ENCODE data around the gene LAMA2. TPM values are rescaled to one million over a fixed set of nuclear protein-coding genes. Genes with fewer than 3 reads are reported as not detected.

The LAMA2 gene, protein sequence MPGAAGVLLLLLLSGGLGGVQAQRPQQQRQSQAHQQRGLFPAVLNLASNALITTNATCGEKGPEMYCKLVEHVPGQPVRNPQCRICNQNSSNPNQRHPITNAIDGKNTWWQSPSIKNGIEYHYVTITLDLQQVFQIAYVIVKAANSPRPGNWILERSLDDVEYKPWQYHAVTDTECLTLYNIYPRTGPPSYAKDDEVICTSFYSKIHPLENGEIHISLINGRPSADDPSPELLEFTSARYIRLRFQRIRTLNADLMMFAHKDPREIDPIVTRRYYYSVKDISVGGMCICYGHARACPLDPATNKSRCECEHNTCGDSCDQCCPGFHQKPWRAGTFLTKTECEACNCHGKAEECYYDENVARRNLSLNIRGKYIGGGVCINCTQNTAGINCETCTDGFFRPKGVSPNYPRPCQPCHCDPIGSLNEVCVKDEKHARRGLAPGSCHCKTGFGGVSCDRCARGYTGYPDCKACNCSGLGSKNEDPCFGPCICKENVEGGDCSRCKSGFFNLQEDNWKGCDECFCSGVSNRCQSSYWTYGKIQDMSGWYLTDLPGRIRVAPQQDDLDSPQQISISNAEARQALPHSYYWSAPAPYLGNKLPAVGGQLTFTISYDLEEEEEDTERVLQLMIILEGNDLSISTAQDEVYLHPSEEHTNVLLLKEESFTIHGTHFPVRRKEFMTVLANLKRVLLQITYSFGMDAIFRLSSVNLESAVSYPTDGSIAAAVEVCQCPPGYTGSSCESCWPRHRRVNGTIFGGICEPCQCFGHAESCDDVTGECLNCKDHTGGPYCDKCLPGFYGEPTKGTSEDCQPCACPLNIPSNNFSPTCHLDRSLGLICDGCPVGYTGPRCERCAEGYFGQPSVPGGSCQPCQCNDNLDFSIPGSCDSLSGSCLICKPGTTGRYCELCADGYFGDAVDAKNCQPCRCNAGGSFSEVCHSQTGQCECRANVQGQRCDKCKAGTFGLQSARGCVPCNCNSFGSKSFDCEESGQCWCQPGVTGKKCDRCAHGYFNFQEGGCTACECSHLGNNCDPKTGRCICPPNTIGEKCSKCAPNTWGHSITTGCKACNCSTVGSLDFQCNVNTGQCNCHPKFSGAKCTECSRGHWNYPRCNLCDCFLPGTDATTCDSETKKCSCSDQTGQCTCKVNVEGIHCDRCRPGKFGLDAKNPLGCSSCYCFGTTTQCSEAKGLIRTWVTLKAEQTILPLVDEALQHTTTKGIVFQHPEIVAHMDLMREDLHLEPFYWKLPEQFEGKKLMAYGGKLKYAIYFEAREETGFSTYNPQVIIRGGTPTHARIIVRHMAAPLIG (N-terminal part only)
- 8.4 TPM for polyA plus RNA-seq (2013, experiment 1 of 2; ENCODE audit: insufficient read length)
- polyA plus RNA-seq (2013, experiment 2 of 2; ENCODE audit: insufficient read length) = 13.0 TPM

GRCh38 chr6:128882991-128883611 lies at the start of gene LAMA2:
Gene LAMA2, plus strand, starts transcription at chr6:128883138. Its CDS starts 108 bp downstream, at chr6:128883246.
- DNase-seq = peak; percentile 86

DNA sequence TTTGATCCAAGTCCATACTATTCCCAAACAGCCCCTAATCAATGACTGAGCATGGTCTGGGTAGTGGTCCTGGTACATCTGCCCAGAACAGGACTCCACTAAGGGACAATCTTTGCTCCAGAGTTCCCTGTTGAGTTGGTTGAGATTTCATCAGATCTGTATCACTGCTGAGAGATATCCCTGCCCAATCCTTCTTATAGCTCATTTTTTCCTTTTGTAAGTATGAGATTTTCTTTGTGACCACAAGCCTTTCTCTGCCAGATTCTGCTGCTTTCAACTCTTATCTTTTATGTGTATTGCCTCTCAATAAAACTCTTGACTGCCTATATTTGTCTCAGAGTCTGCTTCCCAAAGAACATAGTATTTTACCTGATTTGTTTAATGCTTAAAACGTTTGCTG lies 46.2 kb upstream of the LAMA2 start:
- no peak for DNase-seq

GRCh38 chr6:128841518-128841917 lies 41.4 kb upstream of the LAMA2 start:
- DNase-seq = peak; percentile 7

DNA sequence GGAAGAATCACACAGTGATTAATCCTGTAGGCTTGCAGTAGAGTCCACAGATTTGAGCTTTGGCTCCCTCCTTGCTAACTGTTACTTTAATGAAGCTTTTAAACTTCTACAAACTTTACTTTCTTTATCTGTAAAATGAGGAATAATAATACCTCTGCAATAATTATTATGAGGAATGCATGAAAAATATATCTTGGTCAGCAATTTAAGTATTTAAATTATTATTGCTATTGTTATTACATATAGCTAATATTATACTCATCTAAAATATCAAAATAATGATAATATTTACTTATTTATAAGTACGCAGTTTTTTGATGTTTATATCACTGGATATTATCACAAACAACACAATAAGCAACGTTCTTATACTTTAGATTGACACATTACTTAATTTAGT lies 38.3 kb upstream of the LAMA2 start:
- DNase-seq = no peak

- no peak for DNase-seq
These were observed 35.3 kb upstream of the LAMA2 start for GRCh38 chr6:128847431-128848210.

GRCh38 chr6:128848212-128848935 lies 34.6 kb upstream of the LAMA2 start:
- peak; percentile 1 for DNase-seq

- DNase-seq = no peak
These were observed 27.3 kb upstream of the LAMA2 start for GRCh38 chr6:128855581-128856085.

DNA sequence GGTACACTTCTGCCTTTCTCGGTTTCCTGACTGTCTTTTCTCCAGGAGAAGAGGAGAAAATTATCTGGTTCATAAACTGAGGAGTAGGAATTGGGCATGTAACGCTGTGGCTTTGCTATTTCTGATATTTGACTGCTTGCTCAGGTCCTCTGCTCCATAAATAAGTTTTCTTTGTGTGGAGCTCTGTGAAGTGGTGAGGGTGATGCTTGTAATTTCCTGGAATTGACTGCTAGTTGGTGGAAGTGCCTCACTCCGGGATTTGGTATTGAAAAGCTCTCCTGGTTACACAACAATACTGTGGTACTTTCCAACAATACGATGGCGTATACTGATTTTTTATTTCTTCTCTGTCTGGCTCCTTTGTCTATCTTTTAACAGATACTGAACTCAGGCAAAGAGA lies 25.1 kb upstream of the LAMA2 start:
- no peak for DNase-seq

DNA sequence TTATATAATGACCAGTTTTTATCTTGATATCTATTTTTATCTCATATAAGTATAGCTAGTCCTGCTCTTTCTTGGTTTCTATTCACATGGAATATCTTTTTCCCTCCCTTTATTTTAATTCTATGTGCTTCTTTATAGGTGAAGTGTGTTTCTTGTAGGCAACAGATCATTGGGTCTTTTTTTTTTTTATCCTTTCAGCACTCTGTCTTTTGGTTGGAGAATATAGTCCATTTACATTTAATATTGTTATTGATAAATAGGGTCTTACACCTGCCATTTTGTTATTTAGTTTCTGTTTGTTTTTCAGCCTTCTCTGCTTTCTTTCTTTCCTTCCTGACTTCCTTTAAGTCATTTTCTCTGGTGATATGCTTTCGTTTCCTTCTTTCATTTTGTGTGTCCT lies 22.2 kb upstream of the LAMA2 start:
- DNase-seq = no peak

GRCh38 chr6:128863983-128864382 lies 19.0 kb upstream of the LAMA2 start:
- DNase-seq = no peak

- no peak for DNase-seq
These were observed 12.2 kb upstream of the LAMA2 start for GRCh38 chr6:128870746-128871145.

- DNase-seq = no peak
These were observed 8.1 kb upstream of the LAMA2 start for GRCh38 chr6:128874863-128875262.

GRCh38 chr6:128882560-128882959 lies 378 bp upstream of the LAMA2 start:
- DNase-seq = no peak

DNA sequence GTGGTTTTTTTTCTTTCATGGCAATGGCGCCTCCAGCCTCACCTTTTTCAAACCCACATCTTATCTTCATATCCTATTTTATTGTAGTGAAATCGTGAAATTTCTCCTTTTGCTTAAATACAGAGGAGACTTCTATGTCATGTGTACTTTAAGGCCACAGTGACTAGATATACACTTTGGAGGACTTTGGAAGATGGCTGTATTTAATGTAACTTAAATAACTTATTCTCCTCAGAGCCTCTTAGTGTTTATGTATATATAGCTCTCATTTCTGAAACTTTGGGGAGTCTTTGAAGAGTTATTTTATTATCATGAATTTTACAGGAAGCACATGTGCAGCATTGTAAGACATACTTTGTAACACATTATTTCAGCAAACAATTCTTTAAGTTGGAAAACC lies 968 bp downstream of the LAMA2 start:
- DNase-seq = no peak

GRCh38 chr6:128885381-128885780 lies 2.4 kb downstream of the LAMA2 start:
- no peak for DNase-seq

DNA sequence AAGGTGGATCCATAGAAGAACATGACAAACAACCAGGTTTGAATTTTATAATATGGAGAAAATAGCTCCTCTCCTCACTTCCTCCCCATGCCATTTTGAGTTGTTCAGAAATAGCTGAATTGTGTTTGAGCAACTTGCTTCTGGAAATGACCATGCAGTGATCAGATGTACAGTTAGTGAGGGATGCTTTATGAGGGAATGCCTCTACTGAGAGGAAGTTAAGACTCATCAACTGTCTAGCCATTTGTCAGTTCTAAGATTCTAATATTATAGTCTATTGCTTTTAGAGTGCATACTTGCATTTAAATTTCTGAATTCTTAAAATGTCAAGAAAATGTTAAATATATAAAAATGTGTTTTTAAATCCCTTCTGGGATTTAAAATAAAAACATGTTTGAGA lies 3.8 kb downstream of the LAMA2 start:
- DNase-seq = peak; percentile 35

GRCh38 chr6:128888444-128889175 lies 5.7 kb downstream of the LAMA2 start:
- no peak for DNase-seq

DNA sequence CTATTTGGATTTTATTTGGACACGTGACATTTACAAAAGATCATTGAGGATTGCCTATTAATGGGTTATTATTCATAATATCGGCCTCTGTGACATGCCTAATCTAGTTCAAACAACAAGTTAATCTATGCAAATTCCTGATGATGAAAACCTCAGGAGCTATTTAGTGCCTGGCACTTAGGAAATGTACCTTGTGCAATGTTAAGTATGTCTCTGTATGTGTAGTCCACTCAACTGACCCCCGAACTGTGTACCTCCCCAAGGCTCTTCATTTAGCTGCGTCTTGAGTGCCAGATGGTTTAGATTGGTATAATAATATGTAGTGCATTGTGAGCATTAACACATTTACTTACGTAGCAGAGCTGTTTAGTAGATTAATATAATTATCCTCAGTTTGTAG lies 6.9 kb downstream of the LAMA2 start:
- no peak for DNase-seq

GRCh38 chr6:128892079-128892478 lies 9.1 kb downstream of the LAMA2 start:
- no peak for DNase-seq
